NCI-H526 treated with DMSO at 0.1 percent for 48 hours (cell line): Measurements from ENCODE around the gene ANXA2.
"Not testable (repeated sequence)": the region's sequence is repeated elsewhere in the genome, so short reads cannot be mapped to it uniquely, and the experiment has no call there.

ENCODE experiments used
- DNase-seq: peaks from one replicate; lab custom pipeline; 2025; lab: John Stamatoyannopoulos, UW

Gene ANXA2

DNA sequence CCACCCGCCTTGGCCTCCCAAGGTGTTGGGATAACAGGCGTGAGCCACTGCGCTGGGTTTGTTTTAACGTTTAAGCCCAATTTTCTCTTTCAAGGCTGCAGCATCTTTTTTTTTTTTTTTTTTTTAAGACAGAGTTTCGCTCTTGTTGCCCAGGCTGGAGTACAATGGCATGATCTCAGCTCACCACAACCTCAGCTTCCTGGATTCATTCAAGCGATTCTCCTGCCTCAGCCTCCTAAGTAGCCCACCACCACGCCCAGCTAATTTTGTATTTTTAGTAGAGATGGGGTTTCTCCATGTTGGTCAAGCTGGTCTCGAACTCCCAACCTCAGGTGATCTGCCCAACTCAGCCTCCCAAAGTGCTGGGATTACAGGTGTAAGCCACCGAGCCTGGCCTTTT lies 12.6 kb upstream of the ANXA2 start:
- DNase-seq = not testable (repeated sequence)

DNA sequence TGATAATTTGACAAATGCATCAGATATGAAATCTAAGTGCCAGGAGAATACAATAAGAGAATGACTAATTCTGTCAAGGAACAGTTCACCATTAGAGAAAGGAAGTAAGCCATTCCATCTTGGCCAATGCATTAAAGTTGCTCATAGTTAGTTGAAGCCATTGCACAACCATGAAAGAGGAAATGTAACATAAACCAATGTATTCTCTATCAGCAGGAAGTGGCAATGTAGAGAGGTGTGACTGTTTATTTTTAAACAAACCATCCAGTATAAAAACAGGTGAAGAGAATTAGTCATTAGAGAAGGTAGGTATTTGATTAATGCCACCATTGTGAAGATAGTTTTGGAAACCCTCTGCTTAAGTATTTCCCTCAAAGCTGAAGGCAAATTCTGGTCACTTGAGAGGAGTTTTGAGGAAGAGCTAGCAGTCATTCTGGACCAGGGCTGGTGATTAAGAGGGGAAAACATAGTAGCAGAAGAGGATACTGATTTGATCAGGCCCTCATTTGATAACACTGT lies 10.7 kb upstream of the ANXA2 start:
- DNase-seq = no peak

DNA sequence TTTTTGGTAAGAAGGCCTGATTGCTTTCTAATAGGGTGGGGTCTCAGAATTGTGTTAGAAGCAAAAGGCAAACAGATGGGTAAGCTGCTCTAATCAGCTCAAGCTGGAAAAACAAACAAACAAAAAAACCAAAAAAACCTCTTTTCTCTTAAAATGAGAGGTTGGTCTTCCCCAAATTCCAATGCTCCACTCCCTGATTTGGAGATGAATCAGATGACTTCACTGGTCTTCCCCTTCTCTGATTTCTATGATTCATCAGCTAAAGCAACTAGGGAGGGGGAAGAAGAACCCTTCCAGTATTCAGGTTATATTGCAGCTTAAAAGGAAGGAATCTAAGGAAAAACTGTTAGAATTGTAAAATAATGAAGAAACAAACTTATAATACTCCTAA lies 9.6 kb upstream of the ANXA2 start:
- DNase-seq = no peak

DNA sequence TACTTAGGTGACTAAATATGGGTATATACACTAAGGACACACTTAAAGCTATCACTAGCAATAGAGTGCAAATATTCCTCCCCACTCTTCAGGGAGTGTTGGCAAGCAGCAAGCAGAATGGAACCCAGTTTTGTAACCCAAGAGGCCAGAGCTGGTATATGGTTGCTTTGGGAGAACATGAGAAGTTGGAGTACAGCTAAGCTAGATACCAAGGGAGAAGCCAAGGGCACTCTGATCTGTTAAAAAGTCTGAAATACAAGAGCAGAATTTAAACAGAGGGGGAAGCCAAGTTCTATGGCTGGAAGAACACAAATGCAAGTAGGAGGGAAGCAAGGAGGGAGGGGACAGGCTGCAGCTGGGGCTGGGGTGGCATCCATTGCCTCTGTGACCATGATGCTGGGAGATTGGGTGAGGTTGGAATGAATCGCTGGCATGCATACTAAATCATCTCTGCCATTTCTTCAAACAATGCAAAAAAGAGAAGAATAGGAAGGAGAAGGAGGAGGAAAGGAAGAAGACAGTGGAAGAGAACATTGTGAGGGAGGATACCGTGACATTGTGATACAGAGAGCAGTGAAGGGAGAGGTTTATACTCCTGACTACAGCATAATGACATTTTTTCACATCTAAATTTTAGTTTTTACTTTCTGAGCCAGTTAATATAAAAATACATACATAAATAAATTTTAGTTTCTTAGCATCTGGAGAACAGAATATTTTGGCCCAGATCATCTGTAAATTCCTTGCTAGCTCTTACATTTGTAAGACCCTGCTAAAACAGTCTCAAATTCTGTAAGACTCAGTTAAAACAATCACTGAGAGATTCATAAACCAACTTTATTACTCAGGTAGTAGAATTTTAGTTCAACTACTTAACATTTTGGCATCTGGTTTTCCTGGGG lies 9.0 kb upstream of the ANXA2 start:
- DNase-seq = no peak

DNA sequence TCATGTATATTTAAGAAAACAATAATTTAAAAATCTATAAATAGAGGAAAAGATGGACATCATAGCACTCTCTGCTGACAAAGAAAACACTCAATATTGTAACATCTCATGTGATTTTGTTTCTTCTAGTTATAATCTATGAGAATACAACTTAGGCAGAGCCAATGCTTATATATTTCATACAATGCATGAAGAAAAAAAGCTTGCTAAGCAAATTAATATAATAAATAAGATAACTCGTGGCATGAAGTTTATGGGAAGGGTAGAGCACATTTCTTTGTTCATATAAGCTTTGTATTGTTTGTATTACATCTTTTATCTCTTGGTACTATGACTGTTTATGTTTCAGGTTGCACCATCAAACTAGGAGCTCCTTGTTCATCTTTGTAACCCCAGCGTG lies 7.6 kb upstream of the ANXA2 start:
- DNase-seq = no peak

DNA sequence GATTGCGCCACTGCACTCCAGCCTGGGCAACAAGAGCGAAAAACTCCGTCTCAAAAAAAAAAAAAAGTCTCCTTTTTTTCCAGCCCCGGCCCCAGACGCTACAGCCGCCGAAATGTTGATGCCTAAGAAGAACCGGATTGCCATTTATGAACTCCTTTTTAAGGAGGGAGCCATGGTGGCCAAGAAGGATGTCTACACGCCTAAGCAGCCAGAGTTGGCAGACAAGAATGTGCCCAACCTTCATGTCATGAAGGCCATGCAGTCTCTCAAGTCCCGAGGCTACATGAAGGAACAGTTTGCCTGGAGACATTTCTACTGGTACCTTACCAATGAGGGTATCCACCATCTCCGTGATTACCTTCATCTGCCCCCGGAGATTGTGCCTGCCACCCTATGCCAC lies 6.6 kb upstream of the ANXA2 start:
- DNase-seq = not testable (repeated sequence)

DNA sequence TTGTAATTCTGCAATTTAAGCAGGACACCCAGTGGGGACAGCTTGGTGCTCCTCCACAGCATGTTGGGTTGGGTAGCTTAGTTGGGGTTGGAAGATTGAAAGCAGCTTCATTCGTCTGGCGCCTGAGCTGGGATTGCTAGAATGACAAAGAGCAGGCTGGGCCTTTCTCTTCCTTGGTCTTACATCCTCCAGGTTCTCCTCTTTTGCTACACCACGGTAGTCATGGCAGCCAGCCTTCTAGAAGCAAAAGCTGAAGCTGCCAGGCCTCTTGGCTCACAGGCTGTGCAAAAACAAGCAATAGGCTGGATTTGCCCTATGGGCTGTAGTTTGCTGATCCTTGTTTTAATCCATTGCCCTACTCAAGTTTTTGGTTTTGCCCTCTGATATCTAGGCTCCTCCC lies 3.2 kb upstream of the ANXA2 start:
- DNase-seq = no peak

DNA sequence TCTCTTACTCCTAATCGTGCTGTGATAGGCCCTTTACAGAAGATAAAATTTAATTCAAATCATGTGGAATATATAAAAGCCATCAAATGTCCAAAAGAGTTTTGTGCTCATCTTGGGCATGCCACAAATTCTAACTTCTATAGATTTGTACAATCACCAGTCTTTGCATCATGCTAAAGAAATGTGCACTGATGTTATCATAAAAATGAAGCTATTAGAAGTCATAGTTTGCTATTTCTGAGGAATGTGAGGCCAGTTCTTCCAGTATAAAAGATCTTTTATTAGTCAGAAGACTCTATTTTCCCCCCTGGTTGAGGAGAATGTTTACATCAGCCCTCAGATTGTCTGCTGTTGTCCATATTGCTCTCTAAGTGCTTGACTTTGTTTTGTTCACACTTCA lies 2.1 kb upstream of the ANXA2 start:
- DNase-seq = no peak

DNA sequence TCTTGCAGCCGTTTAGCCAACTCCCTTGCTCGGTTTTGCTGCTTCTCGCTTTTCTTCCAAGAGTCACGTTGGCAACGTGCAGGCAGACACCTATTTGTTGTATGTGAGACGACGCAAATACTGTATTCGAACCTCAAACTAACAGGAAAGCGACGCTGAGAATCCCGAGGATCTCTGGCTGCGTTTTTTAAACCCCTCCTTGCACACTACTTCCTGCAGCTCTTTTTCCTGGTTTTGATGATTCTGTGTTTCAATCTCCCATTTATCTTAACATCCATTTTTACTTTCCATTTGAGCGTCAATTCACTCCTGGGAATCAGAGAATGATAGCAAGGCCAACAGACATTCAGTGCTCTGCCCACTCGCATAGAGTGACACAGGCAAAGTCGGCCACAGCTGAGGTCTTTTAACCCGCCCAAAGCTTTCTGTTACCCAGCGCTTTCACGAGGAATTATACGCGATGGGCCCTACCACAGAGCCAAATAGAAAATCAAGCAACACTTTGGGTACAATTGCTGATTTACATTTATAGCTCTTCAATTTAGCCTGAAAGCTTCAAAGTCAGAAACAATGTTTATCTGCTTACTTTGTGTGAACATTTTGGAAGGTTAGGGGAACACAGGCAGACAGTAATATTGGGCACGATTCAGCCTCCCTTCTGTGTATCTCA lies 1.6 kb upstream of the ANXA2 start:
- DNase-seq = no peak

DNA sequence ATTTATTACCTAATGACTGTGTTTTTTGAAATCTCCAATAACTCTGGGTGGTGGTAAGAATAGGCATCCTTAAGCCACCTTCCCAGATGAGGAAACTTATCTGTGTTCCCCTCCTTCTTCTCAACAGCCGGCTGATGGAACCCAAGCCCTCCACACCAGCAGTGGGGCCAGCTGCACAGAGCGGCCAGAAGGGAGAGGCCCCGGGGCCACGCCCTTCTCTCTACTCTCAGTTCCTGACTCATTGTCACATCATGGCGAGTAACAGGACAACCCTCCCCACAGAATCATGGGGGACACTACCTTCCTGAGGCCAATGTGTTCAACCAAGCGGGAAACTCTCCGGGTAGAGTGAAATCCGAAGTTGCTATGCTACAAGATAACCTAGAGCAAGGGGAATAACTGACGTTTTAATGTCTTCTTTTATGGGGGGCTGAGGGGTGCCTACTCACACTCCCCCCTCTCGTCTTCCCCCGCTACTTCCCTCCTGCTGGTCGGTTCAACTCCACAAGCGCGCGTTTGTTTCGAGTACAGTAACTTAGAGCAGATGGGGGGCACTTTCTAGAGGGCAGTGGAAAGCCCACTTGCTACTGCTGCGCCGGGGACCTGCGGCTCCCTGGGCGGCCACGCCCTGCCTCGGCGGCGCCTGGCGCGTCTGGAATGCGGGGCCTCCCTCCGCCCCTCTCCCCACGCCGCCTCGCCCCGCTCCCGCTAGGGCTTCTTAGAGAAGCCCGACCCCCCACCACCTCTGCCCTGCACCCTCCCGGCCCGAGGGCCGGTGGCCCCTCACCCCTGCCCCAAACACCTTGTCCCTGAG lies 621 bp downstream of the ANXA2 start:
- no peak for DNase-seq

DNA sequence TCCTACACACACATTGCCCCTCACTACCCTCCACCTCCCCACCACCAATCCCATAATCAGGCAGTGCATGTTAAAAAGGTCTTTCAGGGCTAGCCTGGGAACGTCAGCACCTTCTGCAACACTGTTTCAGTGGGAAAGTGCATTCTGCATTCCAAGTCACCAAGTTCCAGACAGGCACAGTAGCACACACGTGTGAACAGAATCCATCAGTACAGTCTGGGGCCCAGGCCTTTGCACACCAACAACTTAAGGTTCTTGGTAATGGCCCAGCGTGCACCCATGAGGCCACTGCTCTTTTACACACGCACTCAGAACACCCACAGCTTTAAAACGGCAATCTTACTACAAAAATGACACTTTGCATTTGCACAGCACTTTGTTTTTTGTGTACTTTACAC lies 1.2 kb downstream of the ANXA2 start:
- no peak for DNase-seq

DNA sequence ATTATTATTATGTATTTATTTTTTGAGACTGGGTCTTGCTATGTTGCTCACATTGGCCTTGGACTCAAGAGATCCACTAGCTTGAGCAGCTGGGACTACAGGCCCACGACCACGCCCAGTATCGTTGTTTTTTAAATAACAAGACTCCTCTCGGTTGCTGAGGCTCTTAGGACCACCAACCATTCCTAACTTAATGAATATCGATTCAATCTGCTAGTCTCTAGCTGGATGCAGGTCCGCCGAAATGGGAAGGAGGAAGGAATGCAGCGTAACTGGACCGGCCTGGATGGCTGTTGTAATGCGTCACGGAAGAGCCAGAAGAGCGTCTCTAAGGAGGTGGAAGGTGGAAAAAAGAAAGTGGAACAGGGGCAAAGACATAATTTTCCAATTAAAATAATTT lies 1.7 kb downstream of the ANXA2 start:
- no peak for DNase-seq

DNA sequence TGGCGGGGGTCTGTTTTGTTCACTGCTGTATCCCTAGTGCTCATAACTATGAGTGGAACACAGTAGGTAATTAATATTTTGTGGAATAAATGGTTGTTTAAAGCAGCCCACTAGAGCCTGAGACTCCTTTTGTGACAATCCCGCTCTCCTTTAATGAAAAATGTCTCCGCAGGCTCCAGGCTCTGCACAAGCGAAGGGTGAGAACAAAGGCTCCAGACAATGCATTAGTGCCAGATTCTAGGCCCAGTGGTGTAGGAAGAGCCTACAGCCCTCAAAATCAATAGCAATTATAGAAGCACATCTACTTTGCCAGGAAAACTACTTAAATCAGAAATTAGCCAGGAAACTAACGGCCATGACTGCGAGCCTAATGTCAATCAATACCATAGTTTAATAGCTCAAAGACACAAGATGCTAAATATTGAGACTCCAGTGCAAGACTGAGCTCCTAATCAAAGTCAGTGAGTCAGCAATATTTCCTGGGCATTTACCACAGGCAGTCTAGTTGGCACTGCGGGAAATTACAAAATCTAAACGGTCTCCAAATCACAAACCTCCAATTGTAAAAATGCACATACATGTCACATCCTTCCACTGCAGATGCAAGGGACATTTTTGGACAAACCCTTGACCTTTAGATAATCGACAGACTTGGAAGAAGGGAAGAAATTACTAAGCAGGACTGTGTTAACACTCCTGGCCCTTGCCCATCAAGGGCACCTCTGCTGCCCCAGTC lies 2.3 kb downstream of the ANXA2 start:
- DNase-seq = no peak

DNA sequence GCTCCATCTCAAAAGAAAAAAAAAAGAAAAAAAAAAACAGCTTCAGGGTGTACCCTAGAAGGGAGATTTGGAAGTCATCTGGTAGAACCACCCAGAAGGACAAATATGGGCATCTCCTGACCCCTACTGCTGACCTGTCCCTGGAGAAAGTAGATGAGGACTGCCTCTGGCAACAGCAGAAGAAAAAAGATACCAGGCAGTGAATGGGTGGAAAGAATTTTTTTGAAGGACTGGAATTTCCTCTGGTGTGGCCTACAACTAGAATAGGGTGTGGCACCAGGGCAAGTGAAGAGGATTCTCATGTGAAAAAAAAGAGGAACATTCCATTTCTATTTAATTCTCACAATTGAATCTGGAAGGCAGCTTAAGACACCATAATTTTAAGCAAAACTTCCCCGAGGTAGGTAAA lies 3.1 kb downstream of the ANXA2 start:
- DNase-seq = no peak

DNA sequence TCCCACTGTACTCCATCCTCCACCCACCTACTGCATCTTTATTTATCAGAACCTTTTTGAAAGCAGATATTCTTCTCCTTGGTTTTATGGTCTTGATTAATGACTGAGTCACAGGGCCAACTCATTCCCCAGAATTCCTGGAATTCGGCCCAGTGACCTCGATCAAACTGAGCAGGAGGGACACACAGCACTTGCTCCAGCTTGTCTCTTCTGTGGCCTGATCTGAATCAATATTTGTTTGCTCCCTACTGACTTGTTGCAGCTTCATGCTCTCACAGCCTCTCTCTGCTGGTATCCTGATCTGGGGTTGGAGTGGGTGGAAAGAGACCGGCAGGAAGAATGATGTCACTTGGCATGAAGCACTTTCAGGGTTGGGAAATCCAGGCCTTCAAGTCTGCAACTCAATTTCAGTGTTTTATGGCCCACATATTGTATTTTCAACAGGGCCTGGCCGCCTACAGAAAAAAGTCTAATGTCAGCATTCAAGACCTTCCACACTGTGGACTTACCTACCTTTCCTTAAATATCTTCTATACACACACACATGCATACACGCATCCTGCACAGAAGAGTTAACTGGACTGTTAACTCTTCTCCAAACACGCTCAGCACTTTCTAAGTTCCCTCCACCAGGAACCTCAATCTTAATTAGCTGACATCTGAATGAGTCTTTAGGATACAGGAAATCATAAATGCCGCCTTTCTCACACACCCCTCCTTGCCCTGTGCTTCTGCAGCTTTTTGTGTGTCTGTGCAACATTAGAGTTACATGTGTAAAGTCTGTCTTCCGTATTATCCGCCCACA lies 4.6 kb downstream of the ANXA2 start:
- no peak for DNase-seq

DNA sequence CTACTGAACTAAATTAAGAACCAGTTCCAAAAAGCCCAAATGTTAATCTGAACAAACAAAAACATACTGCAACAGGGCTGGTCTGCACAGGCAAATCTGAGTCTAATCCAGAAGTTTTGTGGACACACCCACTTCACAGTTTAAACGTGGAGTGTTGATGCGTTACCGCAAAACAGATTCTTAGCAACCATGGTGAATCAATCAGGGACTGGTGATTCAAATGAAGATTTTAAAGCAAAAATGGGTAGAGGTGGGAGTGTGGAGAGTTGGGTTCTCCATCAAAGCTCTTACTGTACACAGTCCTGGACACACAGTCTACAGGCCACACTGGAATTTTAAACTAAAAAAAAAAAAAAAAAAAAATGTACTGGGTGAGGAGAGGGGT lies 5.2 kb downstream of the ANXA2 start:
- no peak for DNase-seq

DNA sequence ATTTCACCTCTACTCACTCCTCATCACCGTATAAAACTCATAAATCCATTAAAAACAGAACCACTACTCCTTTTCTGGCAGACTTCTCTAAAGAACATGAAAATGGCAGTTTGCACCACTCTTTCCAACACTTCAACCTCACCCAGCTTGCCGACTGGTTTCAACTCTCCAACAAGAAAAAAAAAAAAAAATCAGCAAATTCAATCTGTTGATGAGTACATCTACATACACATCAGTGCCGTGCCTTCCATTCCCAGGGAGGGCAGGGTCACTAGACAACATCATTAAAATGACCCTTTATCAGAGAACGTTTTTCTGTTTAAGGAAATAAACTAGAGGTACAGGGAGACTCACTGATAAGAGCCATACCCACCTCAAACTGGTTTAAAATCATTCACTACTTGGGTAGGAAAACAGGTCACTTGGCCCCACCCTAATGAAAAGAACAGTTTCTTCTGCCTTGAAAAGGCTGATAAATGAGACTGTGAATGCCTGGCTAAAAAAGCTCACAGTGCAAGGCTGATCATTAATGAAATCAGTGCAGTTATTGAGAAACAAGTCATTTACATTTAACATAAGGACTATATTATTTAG lies 6.0 kb downstream of the ANXA2 start:
- no peak for DNase-seq

DNA sequence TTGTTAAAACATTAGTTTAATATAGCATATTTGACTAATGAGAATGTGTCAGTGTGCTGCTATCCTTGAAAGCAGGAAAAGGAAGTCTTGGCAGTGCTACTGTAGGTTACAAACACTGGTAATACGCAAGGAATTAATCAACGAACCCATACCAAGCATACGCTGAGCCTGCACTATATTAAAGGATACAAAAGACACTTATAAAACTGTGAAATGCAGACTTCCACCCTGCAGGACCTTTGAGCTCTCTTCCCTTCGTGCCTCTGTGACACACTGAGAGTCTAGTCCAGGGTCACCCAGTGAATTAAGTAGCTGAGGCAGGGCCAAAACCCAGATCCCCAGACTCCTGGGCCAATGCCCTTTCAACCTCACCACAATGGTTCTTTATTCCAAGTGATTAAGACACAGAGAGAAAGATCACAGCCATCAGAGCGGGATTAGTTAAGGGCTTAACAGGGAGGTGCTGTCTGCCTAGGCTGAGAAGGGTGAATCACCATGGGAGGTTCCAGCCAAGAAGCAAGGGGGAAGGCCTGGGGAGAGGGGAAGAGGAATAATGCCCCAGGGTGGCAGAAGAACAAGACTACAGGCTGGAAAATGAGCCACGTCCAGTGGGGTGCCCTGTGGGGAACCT lies 6.8 kb downstream of the ANXA2 start:
- peak; percentile 73 for DNase-seq

DNA sequence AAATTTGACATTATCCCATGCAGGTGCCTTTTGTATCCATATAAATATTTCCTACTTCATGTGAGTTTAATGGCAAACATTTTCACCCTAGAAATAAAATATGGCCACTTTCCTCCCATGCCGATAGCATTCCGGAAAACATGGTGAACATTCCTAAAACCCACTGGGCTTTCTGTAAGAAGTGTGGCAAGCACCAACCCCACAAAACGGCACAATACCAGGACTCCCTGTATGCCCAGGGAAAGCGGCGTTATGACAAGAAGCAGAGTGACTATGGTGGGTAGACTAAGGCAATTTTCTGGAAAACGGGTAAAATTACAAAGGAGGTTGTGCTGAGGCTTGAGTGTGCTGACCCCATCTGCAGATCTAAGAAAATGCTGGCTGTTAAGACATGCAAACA lies 7.6 kb downstream of the ANXA2 start:
- no peak for DNase-seq
